Uterus (tissue), 4 donors: ENCODE results near the gene DPP6. TPM values are rescaled to one million over a fixed set of nuclear protein-coding genes. Genes with fewer than 3 reads are reported as not detected.

Experiments used
- DNase-seq, 2 donors: peaks; one replicate each; pipeline ENCODE4 v3.0.0-alpha.2; 2019 to 2020
- H3K27ac ChIP-seq, 2 donors: fragments of 200-600 bp; sonication (generic); 1 replicate in 1 of 2; 2 replicates in 1 of 2; pipeline ENCODE4 v1.5.1; 2016 to 2018
- H3K27me3 ChIP-seq, 2 donors: fragments of 200-600 bp; sonication (generic); one replicate each; pipeline ENCODE4 v1.5.1; 2018 to 2019; ENCODE audit warnings: control low read depth in 1 of 2
- H3K36me3 ChIP-seq, 2 donors: fragments of 200-600 bp; sonication (generic); one replicate each; pipeline ENCODE4 v1.5.1; 2019; ENCODE audit warnings: control low read depth in 1 of 2
- H3K4me1 ChIP-seq, 2 donors: fragments of 200-600 bp; sonication (generic); one replicate each; pipeline ENCODE4 v1.5.1; 2018 to 2019; ENCODE audit warnings: control low read depth in 1 of 2
- H3K4me3 ChIP-seq, 2 donors: fragments of 200-600 bp; sonication (generic); 1 replicate in 1 of 2; 2 replicates in 1 of 2; pipeline ENCODE4 v1.5.1; 2018 to 2019; ENCODE audit warnings: mild to moderate bottlenecking in 1 of 2
- H3K9me3 ChIP-seq, 2 donors: fragments of 200-600 bp; sonication (generic); one replicate each; pipeline ENCODE4 v1.5.1; 2019; ENCODE audit warnings: control low read depth in 1 of 2
- POLR2A ChIP-seq, 2 donors: fragments of 450-650 bp; IDR thresholded peaks; one replicate each; pipeline ENCODE4 v1.6.1; 2016; ENCODE audit warnings: antibody characterized with exemption in 2 of 2, mild to moderate bottlenecking in 1 of 2, moderate library complexity in 1 of 2
- intact Hi-C: fragments of 100-400 bp; cut with DNase I; formaldehyde crosslinking; loops from one replicate; pipeline ENCODE4 v1.15.1; 2023; ENCODE audit warnings: low total_unique reads
- total RNA-seq, 4 donors: library from RNA; depleted of rRNA in 3 of 4; stranded (reverse); fragments of >200 nt in 3 of 4; gene quantifications; one replicate each; pipeline versions ENCODE4 v1.1.0 to v1.2.4, GENCODE V29; 2014 to 2023
- TF ChIP-seq, protein P1 (sequence below), 4 experiments: fragments of 200-600 bp in 2 of 4; fragments of 450-650 bp in 2 of 4; sonication (generic) in 2 of 4; IDR thresholded peaks; one replicate each; pipeline ENCODE4 v1.5.1; 2016 to 2019; ENCODE audit warnings: antibody characterized with exemption in 4 of 4, mild to moderate bottlenecking in 2 of 4, moderate library complexity in 1 of 4
- donor health status: DM: yes; HTN: yes; CAD: no.

Gene DPP6
- total RNA-seq, 4 donors from 2014 or later, result 4.1 to 107 (median 42.7) TPM

DNA sequence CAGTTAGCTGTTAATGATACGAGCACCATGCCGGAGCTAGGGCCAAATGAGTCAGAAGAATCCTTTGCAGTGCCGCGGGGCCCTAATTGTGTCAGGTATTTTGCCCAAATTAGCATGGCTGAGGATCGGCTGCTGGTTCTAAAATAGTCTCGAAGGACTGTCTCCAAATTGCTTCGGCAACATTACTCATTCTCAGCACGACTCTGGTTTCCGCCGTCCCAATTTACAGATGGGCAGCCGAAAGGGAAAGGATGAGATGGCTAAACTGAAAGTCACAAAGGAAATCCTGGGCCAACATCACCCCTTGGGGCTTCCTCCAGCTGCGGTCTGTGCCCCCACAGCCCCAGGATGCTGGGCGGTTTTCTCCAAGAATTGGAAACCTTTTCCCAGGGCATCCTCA is 599.3 kb downstream of the DPP6 start:
- no peaks in the 10 kb centered on the region for H3K9me3 ChIP-seq

DNA sequence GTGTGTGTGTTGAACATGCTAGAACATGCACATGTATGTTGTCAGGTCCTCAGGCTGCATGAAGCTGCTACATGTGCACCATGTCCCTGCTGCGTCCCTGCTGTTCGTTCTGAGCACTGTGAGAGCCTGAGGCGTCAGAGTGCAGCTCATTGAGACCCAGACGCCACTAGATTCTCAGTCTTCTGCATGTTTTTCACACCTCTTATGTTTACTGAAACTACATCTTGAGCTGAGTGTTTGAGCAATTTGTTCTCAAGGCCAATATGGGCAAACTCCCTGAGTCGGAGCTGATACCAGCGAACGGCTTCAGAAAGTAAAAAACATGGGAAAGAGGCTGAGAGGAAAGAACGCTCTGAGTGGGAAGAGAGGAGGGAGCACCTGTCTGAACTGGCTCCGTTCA is 600.4 kb downstream of the DPP6 start:
- Histone ChIP-seq H3K36me3 (no peaks in the 10 kb centered on the region), H3K4me1 (no peaks in the 10 kb centered on the region), H3K27me3 (no peaks in the 10 kb centered on the region), H3K9me3 (no peaks in the 10 kb centered on the region), H3K27ac (no peak overlapping the region), H3K4me3 (no peak overlapping the region)
- DNase-seq, result no peak
- TF ChIP-seq, protein P1, sequence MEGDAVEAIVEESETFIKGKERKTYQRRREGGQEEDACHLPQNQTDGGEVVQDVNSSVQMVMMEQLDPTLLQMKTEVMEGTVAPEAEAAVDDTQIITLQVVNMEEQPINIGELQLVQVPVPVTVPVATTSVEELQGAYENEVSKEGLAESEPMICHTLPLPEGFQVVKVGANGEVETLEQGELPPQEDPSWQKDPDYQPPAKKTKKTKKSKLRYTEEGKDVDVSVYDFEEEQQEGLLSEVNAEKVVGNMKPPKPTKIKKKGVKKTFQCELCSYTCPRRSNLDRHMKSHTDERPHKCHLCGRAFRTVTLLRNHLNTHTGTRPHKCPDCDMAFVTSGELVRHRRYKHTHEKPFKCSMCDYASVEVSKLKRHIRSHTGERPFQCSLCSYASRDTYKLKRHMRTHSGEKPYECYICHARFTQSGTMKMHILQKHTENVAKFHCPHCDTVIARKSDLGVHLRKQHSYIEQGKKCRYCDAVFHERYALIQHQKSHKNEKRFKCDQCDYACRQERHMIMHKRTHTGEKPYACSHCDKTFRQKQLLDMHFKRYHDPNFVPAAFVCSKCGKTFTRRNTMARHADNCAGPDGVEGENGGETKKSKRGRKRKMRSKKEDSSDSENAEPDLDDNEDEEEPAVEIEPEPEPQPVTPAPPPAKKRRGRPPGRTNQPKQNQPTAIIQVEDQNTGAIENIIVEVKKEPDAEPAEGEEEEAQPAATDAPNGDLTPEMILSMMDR (IDR thresholded peaks at IDR 0.05), result no peak
- no peak for TF ChIP-seq POLR2A (IDR thresholded peaks at IDR 0.05)
- intact Hi-C loops, result no loop called here

More for the DNA sequence above, 599.3 kb downstream of the DPP6 start:
- Histone ChIP-seq H3K4me3 (no peak overlapping the region), H3K36me3 (no peaks in the 10 kb centered on the region), H3K27me3 (no peaks in the 10 kb centered on the region), H3K4me1 (no peaks in the 10 kb centered on the region), H3K27ac (no peak overlapping the region)
- intact Hi-C loops, result no loop called here
- no peak for DNase-seq
- no peak for TF ChIP-seq POLR2A (IDR thresholded peaks at IDR 0.05)
- TF ChIP-seq, protein P1 (IDR thresholded peaks at IDR 0.05), result no peak

DNA sequence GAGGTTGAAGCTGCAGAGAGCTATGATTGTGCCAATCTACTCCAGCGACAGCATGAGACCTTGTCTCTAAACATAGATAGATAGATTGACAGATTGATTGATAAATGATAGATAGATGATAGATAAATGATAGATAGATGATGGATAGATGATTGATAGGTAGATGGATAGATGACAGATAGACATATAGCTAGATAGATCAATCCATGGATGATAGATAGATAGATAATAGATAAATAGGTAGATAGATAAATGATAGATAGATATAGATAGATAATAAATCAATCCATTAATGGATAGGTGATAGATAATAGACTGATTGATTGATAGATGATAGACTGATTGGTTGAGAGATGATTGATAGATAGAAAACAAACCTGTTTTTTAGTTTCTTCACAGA is 601.1 kb downstream of the DPP6 start:
- Histone ChIP-seq H3K36me3 (no peaks in the 10 kb centered on the region), H3K27ac (no peak overlapping the region), H3K9me3 (no peaks in the 10 kb centered on the region), H3K4me1 (no peaks in the 10 kb centered on the region), H3K27me3 (no peaks in the 10 kb centered on the region), H3K4me3 (no peak overlapping the region)
- DNase-seq, result no peak
- TF ChIP-seq POLR2A (IDR thresholded peaks at IDR 0.05), result no peak
- TF ChIP-seq, protein P1 (IDR thresholded peaks at IDR 0.05), result no peak
- intact Hi-C loops, result no loop called here

DNA sequence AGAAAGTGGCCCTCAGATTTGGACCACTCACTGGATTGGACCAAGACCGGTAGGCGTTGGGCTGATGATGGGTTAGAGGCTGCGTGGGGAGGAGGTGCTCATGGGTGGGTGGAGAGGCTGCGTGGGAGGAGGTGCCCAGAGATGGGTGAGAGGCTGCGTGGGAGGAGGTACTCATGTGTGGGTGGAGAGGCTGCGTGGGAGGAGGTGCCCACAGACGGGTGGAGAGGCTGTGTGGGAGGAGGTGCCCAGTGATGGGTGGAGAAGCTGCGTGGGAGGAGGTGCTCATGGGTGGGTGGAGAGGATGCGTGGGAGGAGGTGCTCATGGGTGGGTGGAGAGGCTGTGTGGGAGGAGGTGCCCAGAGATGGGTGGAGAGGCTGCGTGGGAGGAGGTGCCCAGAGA is 604.4 kb downstream of the DPP6 start:
- Histone ChIP-seq H3K36me3 (no peaks in the 10 kb centered on the region), H3K27me3 (no peaks in the 10 kb centered on the region), H3K4me3 (no peak overlapping the region), H3K9me3 (no peaks in the 10 kb centered on the region), H3K27ac (no peak overlapping the region), H3K4me1 (no peaks in the 10 kb centered on the region)
- DNase-seq, result no peak
- TF ChIP-seq, protein P1 (IDR thresholded peaks at IDR 0.05), result no peak
- no peak for TF ChIP-seq POLR2A (IDR thresholded peaks at IDR 0.05)
- intact Hi-C loops, result no loop called here

DNA sequence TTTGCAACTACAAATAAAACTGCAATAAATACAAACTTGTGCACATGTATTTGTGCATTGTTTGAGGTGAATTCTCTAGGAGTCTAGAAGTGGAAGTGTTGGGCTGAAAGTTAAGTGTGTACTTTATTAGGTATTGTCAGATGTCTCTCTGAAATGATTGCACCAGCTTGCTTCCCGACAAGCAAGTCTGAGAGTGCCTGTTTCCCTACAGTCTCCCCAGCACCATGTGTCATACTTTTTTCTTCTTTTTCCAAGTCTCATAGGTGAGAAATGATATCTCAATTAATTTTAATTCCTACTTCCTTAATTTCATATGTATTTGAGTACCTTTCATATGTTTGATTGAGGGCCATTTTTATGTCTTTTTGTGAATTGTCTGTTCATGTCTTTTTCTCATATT is 614.6 kb downstream of the DPP6 start:
- TF ChIP-seq POLR2A (IDR thresholded peaks at IDR 0.05), result no peak
- TF ChIP-seq, protein P1 (IDR thresholded peaks at IDR 0.05), result no peak
- Histone ChIP-seq H3K27me3 (no peaks in the 10 kb centered on the region), H3K27ac (no peak overlapping the region), H3K9me3 (peaks cover 0 to 11% of the 10 kb centered on the region in 2 donors), H3K36me3 (no peaks in the 10 kb centered on the region), H3K4me1 (no peaks in the 10 kb centered on the region), H3K4me3 (no peak overlapping the region)
- DNase-seq, result no peak
- intact Hi-C loops, result no loop called here
